HG02763 (cell line): Measurements from ENCODE around the gene CAPN13.

Source experiments
- ATAC-seq: cut with Tn5 transposase; IDR thresholded peaks from one replicate; pipeline ENCODE4 v1.9.1; 2021; ENCODE audit warnings: mild to moderate bottlenecking, moderate library complexity; ENCODE audit not compliant: unreplicated experiment

The CAPN13 gene

GRCh38 chr2:30732376-30732775, 74.9 kb downstream of the CAPN13 start:
- ATAC-seq: no peak

GRCh38 chr2:30731706-30732105, 75.5 kb downstream of the CAPN13 start:
- no peak for ATAC-seq

GRCh38 chr2:30730736-30731647, 76.3 kb downstream of the CAPN13 start:
- no peak for ATAC-seq

GRCh38 chr2:30729031-30729430, 78.2 kb downstream of the CAPN13 start:
- no peak for ATAC-seq

- no peak for ATAC-seq
These were observed 84.1 kb downstream of the CAPN13 start for GRCh38 chr2:30722936-30723725.

GRCh38 chr2:30721668-30722647, 85.3 kb downstream of the CAPN13 start:
- no peak for ATAC-seq

GRCh38 chr2:30721241-30721640, 86.0 kb downstream of the CAPN13 start:
- no peak for ATAC-seq

- ATAC-seq: no peak
These were observed 90.1 kb downstream of the CAPN13 start for GRCh38 chr2:30717081-30717650.

GRCh38 chr2:30716123-30716900, 90.9 kb downstream of the CAPN13 start:
- ATAC-seq: no peak

GRCh38 chr2:30714811-30715709, 92.2 kb downstream of the CAPN13 start:
- no peak for ATAC-seq

- no peak for ATAC-seq
These were observed 93.5 kb downstream of the CAPN13 start for GRCh38 chr2:30713698-30714097.

GRCh38 chr2:30711646-30712085, 95.6 kb downstream of the CAPN13 start:
- peak; percentile 81 for ATAC-seq

- ATAC-seq: no peak
These were observed 96.8 kb downstream of the CAPN13 start for GRCh38 chr2:30710461-30710860.

- ATAC-seq: no peak
These were observed 97.2 kb downstream of the CAPN13 start for GRCh38 chr2:30710016-30710415.

GRCh38 chr2:30709516-30709915, 97.7 kb downstream of the CAPN13 start:
- ATAC-seq: no peak

- ATAC-seq: no peak
These were observed 98.6 kb downstream of the CAPN13 start for GRCh38 chr2:30708491-30709290.

GRCh38 chr2:30707304-30707903, 99.8 kb downstream of the CAPN13 start:
- no peak for ATAC-seq
